KMS-11 (cell line): ENCODE results near the gene ADGRE1.

Experiments
- H2AFZ ChIP-seq: fragments of 200-600 bp; sonication (generic); 2 replicates; pipeline ENCODE4 v1.6.1; 2016; ENCODE audit warnings: antibody characterized with exemption, mixed run types, low read depth
- H3K27ac ChIP-seq: fragments of 200-600 bp; sonication (generic); 2 replicates; pipeline ENCODE4 v1.6.1; 2016; ENCODE audit warnings: mild to moderate bottlenecking, mixed run types
- H3K27me3 ChIP-seq: fragments of 200-600 bp; sonication (generic); 2 replicates; pipeline ENCODE4 v1.6.1; 2017; ENCODE audit warnings: mild to moderate bottlenecking, low read depth, mixed run types, moderate library complexity; ENCODE audit not compliant: insufficient read depth
- H3K36me3 ChIP-seq: fragments of 200-600 bp; sonication (generic); 2 replicates; pipeline ENCODE4 v1.6.1; 2017; ENCODE audit warnings: mild to moderate bottlenecking, mixed run types; ENCODE audit not compliant: insufficient read depth
- H3K4me1 ChIP-seq: fragments of 200-600 bp; sonication (generic); 2 replicates; pipeline ENCODE4 v1.6.1; 2016; ENCODE audit warnings: mild to moderate bottlenecking, low read depth, mixed run types; ENCODE audit not compliant: poor library complexity, severe bottlenecking
- H3K4me2 ChIP-seq: fragments of 200-600 bp; sonication (generic); 2 replicates; pipeline ENCODE4 v1.7.0; 2016; ENCODE audit warnings: mild to moderate bottlenecking, mixed run types
- H3K4me3 ChIP-seq: fragments of 200-600 bp; sonication (generic); IDR thresholded peaks from 2 replicates; pipeline ENCODE4 v1.6.1; 2017; ENCODE audit warnings: low read depth, low read length, mixed read lengths; ENCODE audit not compliant: insufficient read depth
- H3K79me2 ChIP-seq: fragments of 200-600 bp; sonication (generic); 2 replicates; pipeline ENCODE4 v1.6.1; 2016; ENCODE audit warnings: low read depth, mixed run types; ENCODE audit not compliant: insufficient read depth
- H3K9ac ChIP-seq: fragments of 200-600 bp; sonication (generic); 2 replicates; pipeline ENCODE4 v1.6.1; 2016; ENCODE audit warnings: mild to moderate bottlenecking, mixed run types
- H4K20me1 ChIP-seq: fragments of 200-600 bp; sonication (generic); 2 replicates; pipeline ENCODE4 v1.6.1; 2016; ENCODE audit warnings: mild to moderate bottlenecking, mixed run types; ENCODE audit not compliant: insufficient read depth
- CTCF ChIP-seq: fragments of 200-600 bp; sonication (generic); conservative IDR thresholded peaks from 2 replicates; pipeline ENCODE4 v1.6.1; 2017; ENCODE audit warnings: low read depth, mild to moderate bottlenecking, antibody characterized with exemption, low read length, moderate library complexity, mixed read lengths

ADGRE1 gene

DNA sequence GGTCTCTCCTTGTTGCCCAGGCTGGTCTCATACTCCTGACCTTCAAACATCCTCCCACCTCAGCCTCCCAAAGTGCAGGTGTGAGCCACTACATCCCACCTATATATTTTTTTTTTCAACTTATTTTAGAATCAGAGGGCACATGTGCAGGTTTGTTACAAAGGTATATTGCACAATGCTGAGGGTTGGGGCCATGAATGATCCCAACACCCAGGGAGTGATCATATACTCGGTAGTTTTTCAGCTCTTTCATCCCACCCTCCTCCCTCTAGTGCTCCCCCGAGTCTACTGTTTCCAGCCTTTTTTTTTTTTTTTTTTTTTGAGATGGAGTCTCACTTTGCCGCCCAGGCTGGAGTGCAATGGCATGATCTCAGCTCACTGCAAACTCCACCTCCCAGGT is 38.4 kb upstream of the ADGRE1 start:
- Histone ChIP-seq H3K4me3 (no peak overlapping the region), H3K9ac (no peak overlapping the region), H3K79me2 (no peaks in the 10 kb centered on the region), H3K27ac (no peak overlapping the region), H3K27me3 (no peaks in the 10 kb centered on the region), H2AFZ (no peak overlapping the region), H4K20me1 (no peaks in the 10 kb centered on the region), H3K4me1 (peaks cover 29% of the 10 kb centered on the region), H3K4me2 (no peak overlapping the region), H3K36me3 (no peaks in the 10 kb centered on the region)
- TF ChIP-seq CTCF: no peak

DNA sequence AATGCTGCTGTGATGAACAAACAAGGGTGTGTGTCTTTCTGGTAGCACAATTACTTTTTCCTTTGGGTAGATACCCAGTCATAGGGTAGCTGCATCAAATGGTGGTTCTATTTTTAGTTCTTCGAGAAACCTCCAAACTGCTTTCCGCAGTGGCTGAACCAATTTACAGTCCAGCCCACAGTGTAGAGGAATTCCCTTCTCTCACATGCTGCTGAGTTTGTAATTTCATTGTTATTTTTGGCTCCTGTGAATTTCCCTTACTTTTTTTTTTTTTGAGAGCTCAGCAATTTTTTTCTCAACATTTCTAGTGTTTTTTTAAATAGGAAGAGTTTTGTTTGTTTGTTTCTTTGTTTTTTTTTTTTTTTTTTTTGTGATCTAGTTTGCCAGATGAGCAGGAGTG is 37.5 kb upstream of the ADGRE1 start:
- H3K9ac ChIP-seq: no peak overlapping the region
- peak overlapping the region; percentile 36 for H3K4me2 ChIP-seq
- TF ChIP-seq CTCF: no peak
- no peaks in the 10 kb centered on the region for H4K20me1 ChIP-seq
- no peaks in the 10 kb centered on the region for H3K79me2 ChIP-seq
- H3K27me3 ChIP-seq: no peaks in the 10 kb centered on the region
- no peaks in the 10 kb centered on the region for H3K36me3 ChIP-seq
- H3K27ac ChIP-seq: peak overlapping the region; percentile 17
- H3K4me1 ChIP-seq: peaks cover 29% of the 10 kb centered on the region
- H3K4me3 ChIP-seq: no peak overlapping the region
- no peak overlapping the region for H2AFZ ChIP-seq

GRCh38 chr19:6851359-6851758 is 36.0 kb upstream of the ADGRE1 start:
- H3K27me3 ChIP-seq: no peaks in the 10 kb centered on the region
- TF ChIP-seq CTCF: no peak
- peaks cover 29% of the 10 kb centered on the region for H3K4me1 ChIP-seq
- no peak overlapping the region for H3K9ac ChIP-seq
- no peak overlapping the region for H3K27ac ChIP-seq
- H3K36me3 ChIP-seq: no peaks in the 10 kb centered on the region
- no peak overlapping the region for H2AFZ ChIP-seq
- H3K79me2 ChIP-seq: no peaks in the 10 kb centered on the region
- H3K4me2 ChIP-seq: no peak overlapping the region
- no peak overlapping the region for H3K4me3 ChIP-seq
- H4K20me1 ChIP-seq: no peaks in the 10 kb centered on the region

DNA sequence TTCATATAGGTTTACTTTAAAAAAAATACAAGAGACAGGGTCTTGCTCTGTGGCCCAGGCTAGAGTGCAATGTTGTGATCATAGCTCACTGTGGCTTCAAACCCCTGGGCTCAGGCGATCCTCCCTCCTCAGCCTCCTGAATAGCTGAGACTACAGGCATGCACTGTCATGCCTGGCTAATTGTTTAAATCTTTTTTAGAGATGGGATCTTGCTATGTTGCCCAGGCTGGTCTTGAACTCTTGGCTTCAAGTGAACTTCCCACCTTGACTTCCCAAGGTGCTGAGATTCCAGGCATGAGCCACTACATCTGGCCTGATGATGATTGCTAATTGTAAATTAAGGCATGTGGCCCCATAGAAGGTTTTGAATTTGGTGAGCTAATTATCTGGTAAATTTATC is 35.4 kb upstream of the ADGRE1 start:
- H3K36me3 ChIP-seq: no peaks in the 10 kb centered on the region
- H2AFZ ChIP-seq: no peak overlapping the region
- peaks cover 29% of the 10 kb centered on the region for H3K4me1 ChIP-seq
- H3K4me3 ChIP-seq: no peak overlapping the region
- H4K20me1 ChIP-seq: no peaks in the 10 kb centered on the region
- no peak overlapping the region for H3K27ac ChIP-seq
- H3K79me2 ChIP-seq: no peaks in the 10 kb centered on the region
- H3K4me2 ChIP-seq: no peak overlapping the region
- H3K27me3 ChIP-seq: no peaks in the 10 kb centered on the region
- H3K9ac ChIP-seq: no peak overlapping the region
- no peak for TF ChIP-seq CTCF

GRCh38 chr19:6853868-6854267 is 33.5 kb upstream of the ADGRE1 start:
- Histone ChIP-seq H3K27ac (no peak overlapping the region), H3K9ac (no peak overlapping the region), H3K27me3 (no peaks in the 10 kb centered on the region), H3K4me1 (peaks cover 26% of the 10 kb centered on the region), H3K36me3 (no peaks in the 10 kb centered on the region), H3K79me2 (no peaks in the 10 kb centered on the region), H4K20me1 (no peaks in the 10 kb centered on the region), H3K4me3 (no peak overlapping the region), H3K4me2 (no peak overlapping the region), H2AFZ (no peak overlapping the region)
- TF ChIP-seq CTCF: no peak
